Endodermal cell (in vitro differentiated cells): Measurements from ENCODE around the gene IZUMO1. TPM values are rescaled to one million over a fixed set of nuclear protein-coding genes. Genes with fewer than 3 reads are reported as not detected.
A peak's percentile ranks its signal among the peaks of the same experiment; 100 is the strongest.

Experiments
- DNase-seq: peaks from one replicate; pipeline ENCODE4 v3.0.0-alpha.2; 2017
- H3K27ac ChIP-seq: 2 replicates; pipeline ENCODE4 v1.5.1; 2013; ENCODE audit warnings: mild to moderate bottlenecking, low read depth, low read length, moderate library complexity
- H3K27me3 ChIP-seq: 2 replicates; pipeline ENCODE4 v1.6.1; 2013; ENCODE audit warnings: mild to moderate bottlenecking, low read length, moderate library complexity; ENCODE audit not compliant: insufficient read depth, control insufficient read depth, poor library complexity, severe bottlenecking
- H3K36me3 ChIP-seq: 2 replicates; pipeline ENCODE4 v1.7.0; 2013; ENCODE audit warnings: mild to moderate bottlenecking, low read length, moderate library complexity; ENCODE audit not compliant: control insufficient read depth, insufficient read depth
- H3K4me1 ChIP-seq: one replicate; pipeline ENCODE4 v1.7.0; 2013; ENCODE audit warnings: low read length; ENCODE audit not compliant: control insufficient read depth, insufficient read depth
- H3K4me3 ChIP-seq: 2 replicates; pipeline ENCODE4 v1.5.1; 2013; ENCODE audit warnings: mild to moderate bottlenecking, low read length, moderate library complexity
- H3K9ac ChIP-seq: 2 replicates; pipeline ENCODE4 v1.6.1; 2013; ENCODE audit warnings: mild to moderate bottlenecking, low read length, moderate library complexity; ENCODE audit not compliant: poor library complexity, severe bottlenecking; ENCODE audit errors: extremely low read depth
- H3K9me3 ChIP-seq: 2 replicates; pipeline ENCODE4 v1.6.1; 2013; ENCODE audit warnings: mild to moderate bottlenecking, low read length, moderate library complexity; ENCODE audit not compliant: control insufficient read depth
- H3K27ac Mint-ChIP-seq: 2 replicates; pipeline ENCODE4 v1.8.0; 2020; ENCODE audit warnings: mixed read lengths
- H3K27me3 Mint-ChIP-seq: 2 replicates; pipeline ENCODE4 v1.8.0; 2021; ENCODE audit warnings: mild to moderate bottlenecking, mixed read lengths; ENCODE audit not compliant: insufficient read depth
- H3K36me3 Mint-ChIP-seq: 2 replicates; pipeline ENCODE4 v1.8.0; 2020; ENCODE audit warnings: low read depth, mixed read lengths
- H3K4me1 Mint-ChIP-seq: 2 replicates; pipeline ENCODE4 v1.8.0; 2020; ENCODE audit warnings: mixed read lengths
- H3K4me3 Mint-ChIP-seq: 2 replicates; pipeline ENCODE4 v1.8.0; 2020; ENCODE audit warnings: mild to moderate bottlenecking, moderate library complexity, mixed read lengths
- H3K9me3 Mint-ChIP-seq: 2 replicates; pipeline ENCODE4 v1.8.0; 2020; ENCODE audit warnings: mild to moderate bottlenecking, mixed read lengths
- CTCF ChIP-seq: fragments of 200-600 bp; sonication (generic); conservative IDR thresholded peaks from 2 replicates; pipeline ENCODE4 v1.5.0; 2021; ENCODE audit warnings: antibody characterized with exemption, mild to moderate bottlenecking
- WGBS, 2 experiments: methylation state at CpG; one replicate each; pipeline versions ENCODE4 v1.1.5 to v1.1.7; 2013; ENCODE audit warnings: missing lambda C conversion rate in 2 of 2, mixed read lengths in 1 of 2; ENCODE audit not compliant: insufficient coverage in 1 of 2, insufficient read length in 1 of 2; 5-methylcytosine and 5-hydroxymethylcytosine counted together
- total RNA-seq, 2 donors: library from RNA; stranded (reverse); fragmentation: NEBNext Ultra II Directional in 1 of 2; extraction: Animal tissue kit (Norgen Biotek cat#: 25700) in 1 of 2; gene quantifications; 2 replicates in 1 of 2; 3 replicates in 1 of 2; pipeline ENCODE4 v1.2.1, GENCODE V29; 2021

The IZUMO1 gene
- total RNA-seq, 2 donors from 2014 or later = 0.22 to 0.80 TPM

GRCh38 chr19:48715681-48716171 lies 31.0 kb downstream of the IZUMO1 start:
- H3K9me3 ChIP-seq = peaks cover 4% of the 10 kb centered on the region
- peak; percentile 54 for DNase-seq
- H3K4me3 Mint-ChIP-seq = peak overlapping the region; percentile 75
- H3K27me3 ChIP-seq = no peaks in the 10 kb centered on the region
- 92 to 96% methylated on average over 19 of the region's 19 CpGs for WGBS, 2 experiments
- H3K27me3 Mint-ChIP-seq = peaks cover 2% of the 10 kb centered on the region
- H3K36me3 ChIP-seq = no peaks in the 10 kb centered on the region
- peak overlapping the region; percentile 30 for H3K27ac Mint-ChIP-seq
- no peak for TF ChIP-seq CTCF
- H3K4me1 Mint-ChIP-seq = peaks cover 24% of the 10 kb centered on the region
- H3K9ac ChIP-seq = no peak overlapping the region
- no peak overlapping the region for H3K27ac ChIP-seq
- no peak overlapping the region for H3K4me3 ChIP-seq
- peaks cover 6% of the 10 kb centered on the region for H3K9me3 Mint-ChIP-seq
- H3K36me3 Mint-ChIP-seq = peaks cover 8% of the 10 kb centered on the region
- no peaks in the 10 kb centered on the region for H3K4me1 ChIP-seq

GRCh38 chr19:48714759-48715675 lies 31.7 kb downstream of the IZUMO1 start:
- peak overlapping the region; percentile 55 for H3K27ac ChIP-seq
- Mint-ChIP-seq H3K27me3 (peaks cover 2% of the 10 kb centered on the region), H3K36me3 (peaks cover 8% of the 10 kb centered on the region), H3K9me3 (peaks cover 7% of the 10 kb centered on the region), H3K4me1 (peaks cover 24% of the 10 kb centered on the region), H3K4me3 (peak overlapping the region; percentile 75), H3K27ac (peak overlapping the region; percentile 90)
- peaks cover 4% of the 10 kb centered on the region for H3K9me3 ChIP-seq
- peak overlapping the region; percentile 89 for H3K4me3 ChIP-seq
- 83 to 96% methylated on average over 12 to 26 of the region's 26 CpGs for WGBS, 2 experiments
- no peak for TF ChIP-seq CTCF
- H3K27me3 ChIP-seq = no peaks in the 10 kb centered on the region
- no peaks in the 10 kb centered on the region for H3K4me1 ChIP-seq
- peak overlapping the region; percentile 59 for H3K9ac ChIP-seq
- no peaks in the 10 kb centered on the region for H3K36me3 ChIP-seq
- DNase-seq = peak; percentile 53

- Mint-ChIP-seq H3K4me3 (peak overlapping the region; percentile 75), H3K27ac (peak overlapping the region; percentile 90), H3K27me3 (peaks cover 5% of the 10 kb centered on the region), H3K4me1 (peaks cover 21% of the 10 kb centered on the region), H3K9me3 (peaks cover 7% of the 10 kb centered on the region), H3K36me3 (peaks cover 8% of the 10 kb centered on the region)
- Histone ChIP-seq H3K36me3 (no peaks in the 10 kb centered on the region), H3K9ac (peak overlapping the region; percentile 59), H3K27me3 (no peaks in the 10 kb centered on the region), H3K9me3 (peaks cover 4% of the 10 kb centered on the region), H3K4me3 (peak overlapping the region; percentile 91), H3K4me1 (no peaks in the 10 kb centered on the region), H3K27ac (peak overlapping the region; percentile 55)
- peak; percentile 100 for DNase-seq
- WGBS, 2 experiments = 1 to 4% methylated on average over 18 to 67 of the region's 67 CpGs
- TF ChIP-seq CTCF = no peak
Measured at GRCh38 chr19:48713864-48714755, 32.6 kb downstream of the IZUMO1 start.
